ENCODE data around the gene ACSF3. TPM values are rescaled to one million over a fixed set of nuclear protein-coding genes. Genes with fewer than 3 reads are reported as not detected.
"Not testable (repeated sequence)": the region's sequence is repeated elsewhere in the genome, so short reads cannot be mapped to it uniquely, and the experiment has no call there.

Gene ACSF3
- total RNA-seq, 2 donors from 2014 or later = 14.9 to 16.2 TPM

DNA sequence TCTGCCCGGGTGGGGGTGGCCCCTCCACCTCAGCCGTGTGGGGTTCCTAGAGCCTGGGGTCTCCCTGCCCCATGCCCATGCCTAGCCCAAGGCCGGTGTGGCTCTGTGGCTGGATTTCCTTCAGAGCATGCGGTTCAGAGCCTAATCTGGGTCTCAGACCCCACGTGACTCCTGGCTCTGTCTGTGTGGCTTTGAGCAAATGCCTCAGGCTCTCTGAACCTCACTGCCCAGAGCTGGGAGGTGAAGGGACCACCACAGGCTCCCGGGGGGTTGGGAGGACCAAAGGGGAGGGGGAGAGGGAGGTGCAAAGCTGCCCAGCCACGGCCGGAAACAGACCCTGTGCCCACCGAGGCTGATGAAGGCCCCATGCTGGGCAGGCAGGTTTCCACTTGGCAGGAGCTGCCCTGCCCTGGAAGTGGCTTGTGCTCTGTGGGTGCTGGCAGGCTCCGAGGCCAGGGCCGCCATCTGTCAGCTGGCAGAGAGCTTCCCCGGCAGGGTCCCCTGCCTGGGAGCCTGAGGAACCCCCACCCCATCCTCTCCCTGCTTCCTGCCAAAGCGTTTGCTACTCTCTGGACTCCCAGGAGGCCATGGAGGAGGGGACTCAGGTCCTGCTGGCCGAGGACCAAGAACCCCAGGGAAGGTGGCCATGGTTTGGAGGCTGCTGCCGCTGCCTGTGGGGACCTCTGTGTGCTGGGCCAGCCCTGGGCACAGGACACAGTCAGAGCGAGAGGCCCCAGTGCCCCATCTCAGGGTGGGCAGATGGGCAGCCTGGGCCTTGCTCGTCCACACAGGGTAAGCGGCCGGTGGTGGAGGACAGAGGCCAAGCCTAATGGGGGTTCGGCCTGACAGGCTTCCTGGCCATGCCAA is 81.9 kb downstream of the ACSF3 start:
- DNase-seq (no peak), ATAC-seq (no peak)
- intact Hi-C loops (cut with DNase I) = no loop called here

GRCh38 chr16:89176147-89176690 is 82.6 kb downstream of the ACSF3 start:
- no peak for DNase-seq
- ATAC-seq = no peak
- intact Hi-C loops (cut with DNase I) = no loop called here

DNA sequence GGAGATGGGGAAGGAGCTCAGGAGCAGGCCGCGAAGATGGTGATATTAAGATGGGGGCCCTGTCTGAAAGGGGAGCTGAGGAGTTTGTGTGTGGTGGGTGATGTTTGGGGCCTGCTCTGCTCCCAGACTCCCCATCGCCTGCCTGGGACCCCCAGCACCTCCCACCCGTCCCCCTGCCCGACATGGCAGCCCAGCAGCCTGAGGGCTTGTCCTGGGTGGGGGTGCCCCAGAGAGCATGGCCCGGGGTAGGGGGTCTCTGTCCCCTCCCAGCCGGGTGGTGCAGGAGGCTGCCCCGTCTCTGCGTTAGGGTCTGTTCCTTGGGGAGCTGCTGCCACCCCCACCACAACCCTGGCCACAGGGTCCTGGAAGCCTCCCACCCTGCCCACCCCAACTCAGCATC is 83.1 kb downstream of the ACSF3 start:
- intact Hi-C loops (cut with DNase I) = no loop called here

GRCh38 chr16:89177501-89177900 is 83.8 kb downstream of the ACSF3 start:
- DNase-seq = no peak
- intact Hi-C loops (cut with DNase I) = no loop called here
- ATAC-seq = no peak

More for the DNA sequence above, 83.1 kb downstream of the ACSF3 start:
- no peak for ATAC-seq
- DNase-seq = no peak

DNA sequence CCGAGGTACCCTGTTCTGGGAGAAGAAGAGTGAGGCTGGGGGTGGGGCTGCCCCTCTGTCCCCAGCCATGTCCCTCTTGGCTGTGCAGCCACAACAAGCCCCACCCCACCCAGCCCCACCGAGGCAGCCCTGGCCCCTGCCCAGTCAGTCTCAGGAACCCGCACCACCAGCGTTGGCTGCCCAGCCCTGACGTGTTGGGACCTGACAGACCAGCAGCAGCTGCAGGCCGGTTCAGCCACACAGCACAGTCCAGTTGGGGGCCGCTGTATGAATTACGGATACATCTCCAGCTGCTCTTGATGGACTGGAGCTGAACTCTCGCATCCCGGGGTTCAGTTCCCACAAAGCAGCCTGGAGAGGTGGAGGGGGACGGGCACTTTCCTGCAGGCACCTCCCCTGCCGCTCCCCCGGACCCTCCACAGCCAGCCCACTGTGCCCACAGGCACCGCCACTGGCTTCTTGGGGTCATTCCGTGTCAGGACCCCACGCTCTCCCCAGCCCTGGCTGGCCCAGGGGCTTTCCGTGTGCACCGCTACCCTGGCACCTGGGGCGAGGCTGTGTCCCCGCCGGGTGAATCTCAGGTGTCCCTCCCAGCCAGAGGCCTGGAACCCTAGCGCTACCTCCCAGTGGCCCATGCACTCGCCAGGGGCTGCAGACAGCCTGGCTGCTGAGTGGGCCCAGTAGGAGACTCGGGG is 84.9 kb downstream of the ACSF3 start:
- ATAC-seq = no peak
- DNase-seq = no peak
- intact Hi-C loops (cut with DNase I) = no loop called here

DNA sequence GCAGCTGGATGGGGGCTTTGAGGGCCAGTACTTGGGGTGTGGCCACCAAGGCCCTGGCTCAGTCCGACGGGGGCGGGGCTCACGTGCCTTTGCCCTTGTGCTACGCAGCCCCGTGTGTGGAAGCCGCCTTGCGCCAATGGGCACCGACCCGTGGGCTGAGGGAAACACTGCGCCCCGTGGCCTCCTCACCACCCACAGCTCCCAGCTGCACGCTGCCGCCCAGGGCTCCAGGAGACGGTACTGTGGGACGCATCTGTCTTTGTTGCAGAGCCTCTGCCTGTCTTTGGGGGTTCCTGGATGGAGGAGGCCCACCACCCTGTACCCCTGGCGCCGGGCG is 85.5 kb downstream of the ACSF3 start:
- no peak for DNase-seq
- intact Hi-C loops (cut with DNase I) = no loop called here
- no peak for ATAC-seq

DNA sequence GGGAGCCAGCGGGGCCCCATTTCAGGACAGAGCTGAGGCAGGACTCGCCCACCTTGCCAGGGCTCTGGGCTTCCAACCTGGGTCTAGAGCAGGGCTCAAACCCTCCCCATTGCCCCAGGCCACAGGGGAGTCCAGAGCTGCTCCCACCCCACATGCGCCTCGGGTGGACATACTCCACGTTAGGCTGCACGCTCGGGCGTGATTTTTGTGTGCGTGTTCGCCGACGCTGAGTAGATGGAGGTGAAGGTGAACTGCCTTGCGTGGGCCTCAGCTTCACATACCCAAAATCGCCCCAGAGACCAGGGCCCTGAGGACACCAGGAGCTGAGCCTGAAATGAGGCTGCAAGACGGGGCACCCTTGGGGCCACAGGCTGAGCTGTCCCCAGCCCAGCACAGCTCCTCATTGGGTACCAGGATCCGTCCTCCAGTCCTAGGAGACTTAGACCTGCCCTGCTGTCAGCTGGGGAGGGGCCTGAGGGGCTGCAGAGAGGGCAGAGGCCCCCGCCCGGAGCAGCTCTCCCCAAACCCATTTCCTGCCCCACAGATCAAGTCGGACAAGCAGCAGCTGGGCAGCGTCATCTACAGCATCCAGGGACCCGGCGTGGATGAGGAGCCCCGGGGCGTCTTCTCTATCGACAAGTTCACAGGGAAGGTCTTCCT is 86.1 kb downstream of the ACSF3 start:
- ATAC-seq = no peak
- intact Hi-C loops (cut with DNase I) = no loop called here
- DNase-seq = no peak

- intact Hi-C loops (cut with DNase I) = no loop called here
- ATAC-seq = no peak
- no peak for DNase-seq
These were observed 89.8 kb downstream of the ACSF3 start for GRCh38 chr16:89183463-89183862.

- intact Hi-C loops (cut with DNase I) = no loop called here
- ATAC-seq (no peak), DNase-seq (no peak)
These were observed 90.5 kb downstream of the ACSF3 start for GRCh38 chr16:89183975-89184676.

DNA sequence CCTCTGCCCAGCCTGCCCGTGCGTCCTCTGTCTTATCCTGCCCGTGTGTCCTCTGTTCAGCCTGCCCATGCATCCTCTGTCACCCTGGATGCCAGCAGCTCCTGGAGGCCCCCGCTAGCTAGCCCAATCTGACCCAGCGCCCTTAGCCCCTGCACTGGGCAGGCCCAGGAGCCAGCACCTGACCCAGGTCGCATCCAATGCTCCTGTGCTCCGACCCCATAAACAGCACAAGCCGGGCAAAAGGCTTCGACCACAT is 91.0 kb downstream of the ACSF3 start:
- no peak for DNase-seq
- intact Hi-C loops (cut with DNase I) = no loop called here
- ATAC-seq = no peak

DNA sequence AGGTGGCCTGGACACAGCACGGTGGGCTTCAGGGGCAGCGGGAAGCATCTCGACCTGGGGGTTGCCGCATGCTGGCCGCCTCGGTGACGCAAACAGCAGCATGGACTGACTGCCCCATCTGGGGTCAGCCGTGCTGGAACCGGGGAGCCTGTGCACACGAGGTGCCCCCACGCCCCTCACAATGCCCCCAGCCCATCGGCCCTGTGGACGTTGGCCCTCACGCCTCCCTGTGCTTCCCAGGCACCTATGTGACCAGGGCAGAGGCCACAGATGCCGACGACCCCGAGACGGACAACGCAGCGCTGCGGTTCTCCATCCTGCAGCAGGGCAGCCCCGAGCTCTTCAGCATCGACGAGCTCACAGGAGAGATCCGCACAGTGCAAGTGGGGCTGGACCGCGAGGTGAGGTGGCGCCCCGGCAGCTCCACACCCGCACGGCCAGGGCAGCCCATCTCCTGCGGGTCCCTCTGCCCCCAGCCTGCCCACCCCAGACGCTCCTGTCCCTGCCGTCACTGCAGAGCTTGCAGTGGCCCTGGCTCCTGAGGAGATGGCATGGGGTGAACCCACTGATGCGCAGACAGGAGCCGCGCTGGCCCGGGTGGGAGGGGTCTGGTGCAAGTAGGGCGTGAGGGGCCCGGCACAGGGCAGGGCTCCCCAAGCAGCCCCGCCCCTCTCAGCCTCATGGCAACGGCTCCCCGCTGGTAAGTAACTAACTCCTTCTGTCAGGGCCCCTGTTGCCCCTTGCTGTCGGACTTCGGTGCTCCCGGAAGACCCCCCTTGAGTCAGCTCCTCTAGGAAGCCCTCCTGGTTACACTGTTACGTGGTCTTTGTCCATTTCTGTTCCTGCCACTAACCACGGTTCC is 91.5 kb downstream of the ACSF3 start:
- intact Hi-C loops (cut with DNase I) = no loop called here
- no peak for DNase-seq
- ATAC-seq = no peak

GRCh38 chr16:89185887-89186592 is 92.4 kb downstream of the ACSF3 start:
- ATAC-seq; intact Hi-C loops (cut with DNase I); DNase-seq: not testable (repeated sequence)

GRCh38 chr16:89186593-89187031 is 93.0 kb downstream of the ACSF3 start:
- intact Hi-C loops (cut with DNase I); DNase-seq; ATAC-seq: not testable (repeated sequence)

DNA sequence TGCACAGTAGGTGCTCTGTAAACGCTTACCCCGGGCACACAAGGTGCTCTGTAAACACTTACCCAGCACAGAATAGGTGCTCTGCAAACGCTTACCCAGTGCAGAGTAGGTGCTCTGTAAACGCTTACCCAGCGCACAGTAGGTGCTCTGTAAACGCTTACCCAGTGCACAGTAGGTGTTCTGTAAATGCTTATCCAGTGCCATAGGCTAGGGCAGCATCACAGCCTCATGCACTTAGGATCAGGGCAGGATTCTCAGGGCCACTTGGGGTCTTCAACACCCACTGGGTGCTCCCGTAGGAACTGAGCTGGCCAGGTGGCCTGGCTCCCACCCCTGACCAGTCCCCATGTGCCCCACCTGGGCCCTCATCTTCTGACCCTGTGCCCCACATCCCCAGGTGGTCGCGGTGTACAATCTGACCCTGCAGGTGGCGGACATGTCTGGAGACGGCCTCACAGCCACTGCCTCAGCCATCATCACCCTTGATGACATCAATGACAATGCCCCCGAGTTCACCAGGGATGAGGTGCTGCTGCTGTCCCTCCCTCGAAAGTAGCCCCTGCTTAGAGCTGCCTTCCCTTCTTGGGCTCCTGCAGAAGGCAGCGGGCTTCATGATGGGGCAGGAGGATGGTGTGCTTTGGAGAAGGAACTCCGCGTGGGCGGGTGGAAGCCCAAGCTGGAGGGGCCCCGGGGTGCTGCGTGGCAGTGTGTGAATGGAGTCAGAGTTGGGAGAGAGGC is 93.5 kb downstream of the ACSF3 start:
- DNase-seq (no peak), ATAC-seq (no peak)
- intact Hi-C loops (cut with DNase I) = no loop called here

GRCh38 chr16:89187770-89188392 is 94.2 kb downstream of the ACSF3 start:
- DNase-seq (peak; percentile 13), ATAC-seq (no peak)
- intact Hi-C loops (cut with DNase I) = no loop called here

- ATAC-seq; intact Hi-C loops (cut with DNase I): not testable (repeated sequence)
- peak; percentile 8 for DNase-seq
These were observed 95.1 kb downstream of the ACSF3 start for GRCh38 chr16:89188471-89189357.
